ENCODE results near the gene COL6A2. TPM values are rescaled to one million over a fixed set of nuclear protein-coding genes. Genes with fewer than 3 reads are reported as not detected.

The COL6A2 gene
- total RNA-seq, 1 experiment from 2014 or later, result 87.0 TPM

GRCh38 chr21:46137908-46138307, 40.0 kb downstream of the COL6A2 start:
- TF ChIP-seq ELF1 (IDR thresholded peaks at IDR 0.05; ENCODE audit: borderline replicate concordance, low read depth) (no peak), YY1 (IDR thresholded peaks at IDR 0.05; ENCODE audit: extremely low read depth, insufficient replicate concordance, low read depth, low read length) (no peak), TCF7L2 (IDR thresholded peaks at IDR 0.05; ENCODE audit: borderline replicate concordance, extremely low read depth, insufficient read depth, insufficient read length) (no peak), SRF (IDR thresholded peaks at IDR 0.05; ENCODE audit: low read depth) (no peak), MAX (IDR thresholded peaks at IDR 0.05) (no peak), FOSL1 (IDR thresholded peaks at IDR 0.05; ENCODE audit: low read depth) (no peak), SP1 (IDR thresholded peaks at IDR 0.05; ENCODE audit: low read depth) (no peak), JUND (IDR thresholded peaks at IDR 0.05) (no peak), ZNF274 (IDR thresholded peaks at IDR 0.05; ENCODE audit: low read depth, low read length) (no peak), CEBPB (IDR thresholded peaks at IDR 0.05; ENCODE audit: low read depth) (no peak), ZBTB33 (IDR thresholded peaks at IDR 0.05; ENCODE audit: extremely low read depth, insufficient replicate concordance, low read length) (no peak), EZH2phosphoT487 (IDR thresholded peaks at IDR 0.05; ENCODE audit: borderline replicate concordance) (no peak), CTCF (IDR thresholded peaks at IDR 0.05 in 2 of 3, conservative IDR thresholded peaks at IDR 0.05 in 1 of 3; ENCODE audit: borderline replicate concordance in 1 of 3, insufficient read depth in 1 of 3, low read depth in 2 of 3, low read length in 2 of 3) (no peak), POLR2AphosphoS5 (IDR thresholded peaks at IDR 0.05; ENCODE audit: low read depth, low read length) (no peak), SIN3A (IDR thresholded peaks at IDR 0.05; ENCODE audit: low read depth) (no peak), REST (IDR thresholded peaks at IDR 0.05; ENCODE audit: low read depth) (no peak), CBX3 (IDR thresholded peaks at IDR 0.05; ENCODE audit: low read depth) (no peak)
- no peak overlapping the region for H3K4me2 ChIP-seq (ENCODE audit: low read length)
- RAD21 ChIA-PET (ENCODE audit: low non-redundant PET in 1 of 2, low total read pairs in 2 of 2, uncharacterized antibody in 2 of 2, unreplicated experiment in 2 of 2), result no interaction called here

More at GRCh38 chr21:46137908-46138307, 40.0 kb downstream of the COL6A2 start:
- Histone ChIP-seq H3K27ac (ENCODE audit: low read depth, low read length) (no peak overlapping the region), H2AFZ (ENCODE audit: low read depth, low read length, poor library complexity, severe bottlenecking) (no peak overlapping the region), H3K36me3 (ENCODE audit: control insufficient read depth in 1 of 2, insufficient read depth in 2 of 2, low read length in 2 of 2) (no peaks in the 10 kb centered on the region), H3K9me3 (ENCODE audit: control insufficient read depth in 1 of 2, insufficient read depth in 1 of 2, low read depth in 1 of 2, low read length in 2 of 2) (no peaks in the 10 kb centered on the region), H3K4me3 (replicated peaks in 1 of 2; ENCODE audit: low read depth in 1 of 2, low read length in 2 of 2) (no peak overlapping the region), H3K9ac (ENCODE audit: low read length) (no peak overlapping the region), H3K27me3 (ENCODE audit: insufficient read depth, low read length) (no peaks in the 10 kb centered on the region), H3K79me2 (ENCODE audit: insufficient read depth, low read length) (no peaks in the 10 kb centered on the region), H3K9me2 (ENCODE audit: insufficient read depth) (no peaks in the 10 kb centered on the region), H3K4me1 (ENCODE audit: control insufficient read depth in 1 of 2, insufficient read depth in 2 of 2, low read length in 2 of 2) (peaks cover 0 to under 1% of the 10 kb centered on the region in 2 experiments; a peak in 1 of 4 replicates), H4K20me1 (ENCODE audit: insufficient read depth) (no peaks in the 10 kb centered on the region)
- DNase-seq (ENCODE audit: low read depth, low spot score) (no peak), ATAC-seq (no peak)
- CTCF ChIA-PET, result no interaction called here
- intact Hi-C loops (cut with micrococcal nuclease), result no loop called here
- POLR2A ChIA-PET, result no interaction called here
- no TSS peak for BruUV-seq (replicated peaks)

Data from HCT116 (cell line).